ENCODE results near the gene TPK1.
A peak's percentile ranks its signal among the peaks of the same experiment; 100 is the strongest.

The TPK1 gene

GRCh38 chr7:144848078-144848477 is 12.2 kb upstream of the TPK1 start:
- no peak for ATAC-seq (replicated peaks; ENCODE audit: extremely low read depth, poor library complexity, severe bottlenecking)
- H3K4me1 Mint-ChIP-seq = no peaks in the 10 kb centered on the region
- peaks cover 28% of the 10 kb centered on the region for H3K27me3 Mint-ChIP-seq
- H3K27ac Mint-ChIP-seq (ENCODE audit: low read depth) = no peak overlapping the region
- no peaks in the 10 kb centered on the region for H3K36me3 Mint-ChIP-seq (ENCODE audit: insufficient read depth)
- H3K9me3 Mint-ChIP-seq = no peaks in the 10 kb centered on the region
- DNase-seq (ENCODE audit: low spot score in 2 of 2) = no peak
- no peak overlapping the region for H3K4me3 Mint-ChIP-seq

DNA sequence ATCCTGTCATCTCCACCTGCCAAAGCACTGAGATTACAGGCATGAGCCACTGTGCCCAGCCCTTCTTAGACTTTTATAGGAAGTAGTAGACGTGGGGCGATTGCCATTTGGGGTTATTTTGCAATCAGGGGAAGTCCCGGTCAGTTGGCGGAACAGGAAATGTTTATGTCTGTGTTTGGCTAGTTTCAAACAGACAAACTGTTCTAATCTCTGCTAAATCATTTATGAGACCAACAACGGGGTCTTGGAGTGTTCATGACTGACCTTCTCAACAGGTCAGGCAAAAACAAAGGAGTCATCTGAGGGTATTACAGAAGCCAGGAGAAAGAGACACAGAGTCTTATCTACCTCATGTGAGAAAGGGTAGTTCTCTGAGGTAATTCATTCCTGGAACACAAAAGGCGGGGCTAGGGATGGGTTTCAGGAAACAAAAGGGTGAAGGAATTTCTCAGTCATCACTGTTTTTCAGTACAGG is 6.6 kb upstream of the TPK1 start:
- Mint-ChIP-seq H3K27me3 (peaks cover 10% of the 10 kb centered on the region), H3K4me3 (no peak overlapping the region)

DNA sequence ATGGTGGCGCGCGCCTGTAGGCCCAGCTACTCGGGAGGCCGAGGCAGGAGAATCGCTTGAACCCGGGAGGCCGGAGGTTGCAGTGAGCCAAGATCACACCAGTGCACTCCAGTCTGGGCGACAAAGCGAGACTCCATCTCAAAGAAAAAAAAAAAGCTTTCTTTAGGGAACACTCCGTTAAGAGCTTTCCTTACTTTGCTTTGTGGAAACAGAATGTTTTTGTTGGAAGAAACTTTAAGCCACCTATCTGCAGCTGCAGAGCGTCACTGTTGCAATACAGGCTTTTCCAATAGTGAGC is 641 bp upstream of the TPK1 start:
- Mint-ChIP-seq H3K4me3 (peak overlapping the region; percentile 95), H3K4me1 (peaks cover 20% of the 10 kb centered on the region), H3K27me3 (no peaks in the 10 kb centered on the region), H3K36me3 (ENCODE audit: insufficient read depth) (peaks cover 9% of the 10 kb centered on the region), H3K27ac (ENCODE audit: low read depth) (peak overlapping the region; percentile 96), H3K9me3 (peaks cover 13% of the 10 kb centered on the region)
- no peak for DNase-seq (ENCODE audit: low spot score in 2 of 2)
- no peak for ATAC-seq (replicated peaks; ENCODE audit: extremely low read depth, poor library complexity, severe bottlenecking)

More for the DNA sequence above, 6.6 kb upstream of the TPK1 start:
- Mint-ChIP-seq H3K27ac (ENCODE audit: low read depth) (peak overlapping the region; percentile 9), H3K4me1 (peaks cover 8% of the 10 kb centered on the region), H3K36me3 (ENCODE audit: insufficient read depth) (no peaks in the 10 kb centered on the region), H3K9me3 (peaks cover 5% of the 10 kb centered on the region)
- ATAC-seq (replicated peaks; ENCODE audit: extremely low read depth, poor library complexity, severe bottlenecking) = peak; percentile 19
- DNase-seq (ENCODE audit: low spot score in 2 of 2) = no peak

DNA sequence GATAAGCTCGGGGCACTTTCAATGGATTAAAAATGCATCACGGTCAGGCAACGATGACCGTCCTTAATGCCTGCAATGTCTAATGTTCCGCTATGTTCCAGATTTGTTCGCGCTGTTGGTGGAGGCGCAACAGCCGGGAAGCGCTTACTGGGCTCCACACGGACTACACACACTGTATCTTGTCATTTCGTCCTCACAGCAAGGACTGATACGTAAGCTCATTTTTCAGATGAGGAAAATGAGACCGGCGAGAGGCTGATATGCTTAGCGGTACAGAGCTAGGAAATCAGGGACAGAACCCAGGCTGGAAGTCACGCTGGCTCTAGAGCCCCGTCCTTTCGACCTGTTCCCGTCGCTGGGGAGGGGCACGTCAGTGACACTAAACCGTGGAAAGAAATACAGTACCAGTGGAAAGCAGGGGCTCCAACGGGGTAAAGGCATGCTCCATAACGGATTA is 670 bp downstream of the TPK1 start:
- H3K27ac Mint-ChIP-seq (ENCODE audit: low read depth) = peak overlapping the region; percentile 96
- peak; percentile 31 for ATAC-seq (replicated peaks; ENCODE audit: extremely low read depth, poor library complexity, severe bottlenecking)
- H3K36me3 Mint-ChIP-seq (ENCODE audit: insufficient read depth) = peaks cover 14% of the 10 kb centered on the region
- no peaks in the 10 kb centered on the region for H3K27me3 Mint-ChIP-seq
- peak overlapping the region; percentile 95 for H3K4me3 Mint-ChIP-seq
- peak in 1 of 2 donors; percentile 22 for DNase-seq (ENCODE audit: low spot score in 2 of 2)
- peaks cover 13% of the 10 kb centered on the region for H3K9me3 Mint-ChIP-seq
- peaks cover 29% of the 10 kb centered on the region for H3K4me1 Mint-ChIP-seq

GRCh38 chr7:144834641-144835144 is 1.2 kb downstream of the TPK1 start:
- DNase-seq (ENCODE audit: low spot score in 2 of 2) (peak in 1 of 2 donors; percentile 28), ATAC-seq (replicated peaks; ENCODE audit: extremely low read depth, poor library complexity, severe bottlenecking) (peak; percentile 12)
- peaks cover 13% of the 10 kb centered on the region for H3K9me3 Mint-ChIP-seq
- H3K27me3 Mint-ChIP-seq = no peaks in the 10 kb centered on the region
- peaks cover 14% of the 10 kb centered on the region for H3K36me3 Mint-ChIP-seq (ENCODE audit: insufficient read depth)
- peak overlapping the region; percentile 95 for H3K4me3 Mint-ChIP-seq
- peaks cover 33% of the 10 kb centered on the region for H3K4me1 Mint-ChIP-seq
- H3K27ac Mint-ChIP-seq (ENCODE audit: low read depth) = peak overlapping the region; percentile 96

- peaks cover 33% of the 10 kb centered on the region for H3K4me1 Mint-ChIP-seq
- ATAC-seq (replicated peaks; ENCODE audit: extremely low read depth, poor library complexity, severe bottlenecking) (no peak), DNase-seq (ENCODE audit: low spot score in 2 of 2) (no peak)
- H3K36me3 Mint-ChIP-seq (ENCODE audit: insufficient read depth) = peaks cover 13% of the 10 kb centered on the region
- no peak overlapping the region for H3K4me3 Mint-ChIP-seq
- H3K27ac Mint-ChIP-seq (ENCODE audit: low read depth) = peak overlapping the region; percentile 17
- H3K9me3 Mint-ChIP-seq = no peaks in the 10 kb centered on the region
- no peaks in the 10 kb centered on the region for H3K27me3 Mint-ChIP-seq
These were observed 5.0 kb downstream of the TPK1 start for GRCh38 chr7:144830811-144831210.

DNA sequence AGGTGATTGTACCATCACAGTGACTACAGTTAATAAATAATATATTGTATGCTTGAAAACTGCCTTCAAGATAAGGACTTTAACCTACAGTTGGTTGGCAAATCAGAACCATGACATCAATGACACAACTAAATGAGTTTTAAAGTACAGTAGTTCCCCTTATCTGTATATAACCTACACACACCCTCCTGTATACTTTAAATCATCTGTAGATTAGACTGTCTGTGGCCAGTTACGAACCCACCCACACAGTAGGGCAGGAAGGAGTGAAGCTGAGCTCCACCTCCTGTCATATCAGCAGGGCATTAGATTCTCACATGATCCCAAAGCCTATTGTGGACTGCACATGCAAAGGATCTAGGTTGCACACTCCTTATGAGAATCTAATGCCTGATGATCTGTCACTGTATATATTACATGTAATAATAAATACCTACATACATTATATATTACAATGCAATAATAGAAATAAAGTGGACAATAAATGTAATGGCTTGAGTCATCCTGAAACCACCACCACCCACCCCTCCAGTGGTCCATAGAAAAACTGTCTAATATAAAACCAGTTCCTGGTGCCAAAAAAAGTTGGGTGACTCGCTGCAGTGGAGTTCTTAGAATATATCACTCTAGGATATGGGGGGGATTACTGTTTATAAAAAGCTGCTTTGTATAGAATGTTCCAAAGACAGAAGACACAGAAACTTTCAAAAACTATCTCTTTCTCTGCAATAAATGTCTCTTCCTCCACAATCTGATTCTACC is 5.6 kb downstream of the TPK1 start:
- H3K27me3 Mint-ChIP-seq = no peaks in the 10 kb centered on the region
- H3K4me1 Mint-ChIP-seq = peaks cover 33% of the 10 kb centered on the region
- no peak overlapping the region for H3K4me3 Mint-ChIP-seq
- DNase-seq (ENCODE audit: low spot score in 2 of 2) = no peak
- H3K27ac Mint-ChIP-seq (ENCODE audit: low read depth) = peak overlapping the region; percentile 39
- peaks cover 11% of the 10 kb centered on the region for H3K36me3 Mint-ChIP-seq (ENCODE audit: insufficient read depth)
- ATAC-seq (replicated peaks; ENCODE audit: extremely low read depth, poor library complexity, severe bottlenecking) = no peak
- H3K9me3 Mint-ChIP-seq = no peaks in the 10 kb centered on the region

- no peaks in the 10 kb centered on the region for H3K9me3 Mint-ChIP-seq
- no peak for ATAC-seq (replicated peaks; ENCODE audit: extremely low read depth, poor library complexity, severe bottlenecking)
- no peak overlapping the region for H3K4me3 Mint-ChIP-seq
- peaks cover 6% of the 10 kb centered on the region for H3K36me3 Mint-ChIP-seq (ENCODE audit: insufficient read depth)
- H3K27me3 Mint-ChIP-seq = no peaks in the 10 kb centered on the region
- peaks cover 14% of the 10 kb centered on the region for H3K4me1 Mint-ChIP-seq
- peak overlapping the region; percentile 22 for H3K27ac Mint-ChIP-seq (ENCODE audit: low read depth)
- DNase-seq (ENCODE audit: low spot score in 2 of 2) = no peak
These were observed 8.2 kb downstream of the TPK1 start for GRCh38 chr7:144827621-144828020.

- DNase-seq (ENCODE audit: low spot score in 2 of 2) (no peak), ATAC-seq (replicated peaks; ENCODE audit: extremely low read depth, poor library complexity, severe bottlenecking) (no peak)
- H3K27me3 Mint-ChIP-seq = no peaks in the 10 kb centered on the region
- H3K4me3 Mint-ChIP-seq = no peak overlapping the region
- H3K4me1 Mint-ChIP-seq = peaks cover 15% of the 10 kb centered on the region
- no peak overlapping the region for H3K27ac Mint-ChIP-seq (ENCODE audit: low read depth)
- H3K9me3 Mint-ChIP-seq = no peaks in the 10 kb centered on the region
- H3K36me3 Mint-ChIP-seq (ENCODE audit: insufficient read depth) = peaks cover 6% of the 10 kb centered on the region
These were observed 9.6 kb downstream of the TPK1 start for GRCh38 chr7:144826208-144826607.

DNA sequence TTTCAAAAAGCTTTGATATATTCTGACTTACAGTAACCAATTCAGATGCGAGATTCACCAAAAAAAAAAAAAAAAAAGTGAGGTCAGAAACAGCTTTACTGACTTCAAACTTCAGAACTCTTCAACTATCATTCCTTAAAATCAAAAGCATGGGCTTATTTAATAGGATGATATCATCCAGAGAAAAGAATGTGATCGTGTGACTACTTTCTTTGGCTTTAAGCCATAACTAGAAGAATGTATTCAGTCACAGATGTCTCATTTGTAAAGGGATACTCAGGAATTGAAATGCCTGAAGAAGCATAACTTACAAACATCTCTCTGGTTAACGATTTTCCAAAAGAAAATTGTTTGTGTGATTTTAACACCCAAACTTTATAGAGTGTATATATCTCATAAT is 11.5 kb downstream of the TPK1 start:
- H3K27ac Mint-ChIP-seq (ENCODE audit: low read depth) = no peak overlapping the region
- no peaks in the 10 kb centered on the region for H3K27me3 Mint-ChIP-seq
- no peak for ATAC-seq (replicated peaks; ENCODE audit: extremely low read depth, poor library complexity, severe bottlenecking)
- DNase-seq (ENCODE audit: low spot score in 2 of 2) = no peak
- peaks cover 21% of the 10 kb centered on the region for H3K4me1 Mint-ChIP-seq
- H3K4me3 Mint-ChIP-seq = no peak overlapping the region
- H3K9me3 Mint-ChIP-seq = no peaks in the 10 kb centered on the region
- H3K36me3 Mint-ChIP-seq (ENCODE audit: insufficient read depth) = peaks cover 3% of the 10 kb centered on the region

GRCh38 chr7:144822223-144822622 is 13.6 kb downstream of the TPK1 start:
- ATAC-seq (replicated peaks; ENCODE audit: extremely low read depth, poor library complexity, severe bottlenecking) = no peak
- no peaks in the 10 kb centered on the region for H3K27me3 Mint-ChIP-seq
- no peaks in the 10 kb centered on the region for H3K9me3 Mint-ChIP-seq
- peaks cover 35% of the 10 kb centered on the region for H3K4me1 Mint-ChIP-seq
- no peak overlapping the region for H3K27ac Mint-ChIP-seq (ENCODE audit: low read depth)
- no peak for DNase-seq (ENCODE audit: low spot score in 2 of 2)
- H3K4me3 Mint-ChIP-seq = no peak overlapping the region
- peaks cover 7% of the 10 kb centered on the region for H3K36me3 Mint-ChIP-seq (ENCODE audit: insufficient read depth)

GRCh38 chr7:144821067-144821466 is 14.8 kb downstream of the TPK1 start:
- H3K36me3 Mint-ChIP-seq (ENCODE audit: insufficient read depth) = peaks cover 5% of the 10 kb centered on the region
- H3K27ac Mint-ChIP-seq (ENCODE audit: low read depth) = no peak overlapping the region
- peaks cover 35% of the 10 kb centered on the region for H3K4me1 Mint-ChIP-seq
- H3K4me3 Mint-ChIP-seq = no peak overlapping the region
- H3K27me3 Mint-ChIP-seq = no peaks in the 10 kb centered on the region
- DNase-seq (ENCODE audit: low spot score in 2 of 2) (no peak), ATAC-seq (replicated peaks; ENCODE audit: extremely low read depth, poor library complexity, severe bottlenecking) (no peak)
- H3K9me3 Mint-ChIP-seq = no peaks in the 10 kb centered on the region

GRCh38 chr7:144820552-144820951 is 15.3 kb downstream of the TPK1 start:
- peak overlapping the region; percentile 29 for H3K4me3 Mint-ChIP-seq

More at GRCh38 chr7:144820552-144820951, 15.3 kb downstream of the TPK1 start:
- H3K9me3 Mint-ChIP-seq = no peaks in the 10 kb centered on the region
- peak overlapping the region; percentile 46 for H3K27ac Mint-ChIP-seq (ENCODE audit: low read depth)
- H3K27me3 Mint-ChIP-seq = no peaks in the 10 kb centered on the region
- peaks cover 35% of the 10 kb centered on the region for H3K4me1 Mint-ChIP-seq
- no peak for DNase-seq (ENCODE audit: low spot score in 2 of 2)
- no peak for ATAC-seq (replicated peaks; ENCODE audit: extremely low read depth, poor library complexity, severe bottlenecking)
- peaks cover 5% of the 10 kb centered on the region for H3K36me3 Mint-ChIP-seq (ENCODE audit: insufficient read depth)

Measured in central memory CD8-positive, alpha-beta T cell (primary cell).